Parathyroid adenoma (tissue), 2 donors: Measurements from ENCODE around the gene CRYBA2.

Source experiments
- H2AFZ ChIP-seq: fragments of 300-600 bp; sonication (generic); one replicate; pipeline ENCODE4 v1.7.0; 2017; ENCODE audit warnings: antibody characterized with exemption, mild to moderate bottlenecking
- H3K27ac ChIP-seq: fragments of 300-600 bp; sonication (generic); one replicate; pipeline ENCODE4 v1.7.0; 2017
- H3K27me3 ChIP-seq: fragments of 300-600 bp; sonication (generic); one replicate; pipeline ENCODE4 v1.7.0; 2017; ENCODE audit warnings: low read length; ENCODE audit not compliant: control insufficient read depth, insufficient read depth
- H3K36me3 ChIP-seq: fragments of 300-600 bp; sonication (generic); one replicate; pipeline ENCODE4 v1.7.0; 2017; ENCODE audit warnings: low read length; ENCODE audit not compliant: control insufficient read depth, insufficient read depth
- H3K4me1 ChIP-seq: fragments of 300-600 bp; sonication (generic); one replicate; pipeline ENCODE4 v1.7.0; 2017; ENCODE audit warnings: control low read depth
- H3K4me2 ChIP-seq: fragments of 300-600 bp; sonication (generic); one replicate; pipeline ENCODE4 v1.7.0; 2017; ENCODE audit warnings: low read length
- H3K4me3 ChIP-seq: fragments of 300-600 bp; sonication (generic); one replicate; pipeline ENCODE4 v1.7.0; 2017; ENCODE audit warnings: low read depth, low read length
- H3K79me2 ChIP-seq: fragments of 300-600 bp; sonication (generic); one replicate; pipeline ENCODE4 v1.7.0; 2017; ENCODE audit warnings: control low read depth
- H3K9ac ChIP-seq: fragments of 300-600 bp; sonication (generic); one replicate; pipeline ENCODE4 v1.7.0; 2017; ENCODE audit warnings: mild to moderate bottlenecking
- H3K9me3 ChIP-seq: fragments of 300-600 bp; sonication (generic); one replicate; pipeline ENCODE4 v1.7.0; 2017; ENCODE audit warnings: low read length; ENCODE audit not compliant: control insufficient read depth
- TF ChIP-seq, protein P1 (sequence below): fragments of 300-600 bp; sonication (generic); IDR thresholded peaks from one replicate; pipeline ENCODE4 v1.7.0; 2017; ENCODE audit warnings: antibody characterized with exemption, mild to moderate bottlenecking
- donor health status: primary hyperparathyroidism.

Gene CRYBA2

DNA sequence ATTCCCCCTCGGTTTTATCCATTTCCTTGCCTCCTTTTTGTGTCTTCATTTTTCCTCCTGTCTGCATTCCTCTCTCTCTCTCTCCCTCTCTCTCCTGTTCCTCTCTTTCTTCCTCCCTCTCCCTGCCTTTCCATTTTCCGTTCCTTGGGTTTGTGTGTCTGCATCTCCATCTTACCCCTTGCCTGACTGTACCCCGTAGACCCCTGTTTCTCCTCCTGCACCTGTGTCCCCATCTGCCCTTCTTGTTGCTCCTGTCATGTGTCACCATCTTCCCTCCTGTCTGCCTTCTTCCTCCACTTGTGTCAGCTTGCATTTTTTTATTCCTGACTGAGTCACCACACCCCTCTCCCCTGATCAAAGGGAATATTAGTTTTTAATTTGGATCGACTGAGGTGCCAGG lies 32.0 kb downstream of the CRYBA2 start:
- Histone ChIP-seq H3K9ac (no peak overlapping the region), H3K27me3 (peaks cover 9% of the 10 kb centered on the region), H3K9me3 (no peaks in the 10 kb centered on the region), H3K4me2 (no peak overlapping the region), H3K4me1 (peaks cover 20% of the 10 kb centered on the region), H3K27ac (peak overlapping the region; percentile 92), H3K36me3 (no peaks in the 10 kb centered on the region), H3K4me3 (no peak overlapping the region), H3K79me2 (peaks cover 6% of the 10 kb centered on the region), H2AFZ (no peak overlapping the region)
- TF ChIP-seq, protein P1, sequence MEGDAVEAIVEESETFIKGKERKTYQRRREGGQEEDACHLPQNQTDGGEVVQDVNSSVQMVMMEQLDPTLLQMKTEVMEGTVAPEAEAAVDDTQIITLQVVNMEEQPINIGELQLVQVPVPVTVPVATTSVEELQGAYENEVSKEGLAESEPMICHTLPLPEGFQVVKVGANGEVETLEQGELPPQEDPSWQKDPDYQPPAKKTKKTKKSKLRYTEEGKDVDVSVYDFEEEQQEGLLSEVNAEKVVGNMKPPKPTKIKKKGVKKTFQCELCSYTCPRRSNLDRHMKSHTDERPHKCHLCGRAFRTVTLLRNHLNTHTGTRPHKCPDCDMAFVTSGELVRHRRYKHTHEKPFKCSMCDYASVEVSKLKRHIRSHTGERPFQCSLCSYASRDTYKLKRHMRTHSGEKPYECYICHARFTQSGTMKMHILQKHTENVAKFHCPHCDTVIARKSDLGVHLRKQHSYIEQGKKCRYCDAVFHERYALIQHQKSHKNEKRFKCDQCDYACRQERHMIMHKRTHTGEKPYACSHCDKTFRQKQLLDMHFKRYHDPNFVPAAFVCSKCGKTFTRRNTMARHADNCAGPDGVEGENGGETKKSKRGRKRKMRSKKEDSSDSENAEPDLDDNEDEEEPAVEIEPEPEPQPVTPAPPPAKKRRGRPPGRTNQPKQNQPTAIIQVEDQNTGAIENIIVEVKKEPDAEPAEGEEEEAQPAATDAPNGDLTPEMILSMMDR = no peak

DNA sequence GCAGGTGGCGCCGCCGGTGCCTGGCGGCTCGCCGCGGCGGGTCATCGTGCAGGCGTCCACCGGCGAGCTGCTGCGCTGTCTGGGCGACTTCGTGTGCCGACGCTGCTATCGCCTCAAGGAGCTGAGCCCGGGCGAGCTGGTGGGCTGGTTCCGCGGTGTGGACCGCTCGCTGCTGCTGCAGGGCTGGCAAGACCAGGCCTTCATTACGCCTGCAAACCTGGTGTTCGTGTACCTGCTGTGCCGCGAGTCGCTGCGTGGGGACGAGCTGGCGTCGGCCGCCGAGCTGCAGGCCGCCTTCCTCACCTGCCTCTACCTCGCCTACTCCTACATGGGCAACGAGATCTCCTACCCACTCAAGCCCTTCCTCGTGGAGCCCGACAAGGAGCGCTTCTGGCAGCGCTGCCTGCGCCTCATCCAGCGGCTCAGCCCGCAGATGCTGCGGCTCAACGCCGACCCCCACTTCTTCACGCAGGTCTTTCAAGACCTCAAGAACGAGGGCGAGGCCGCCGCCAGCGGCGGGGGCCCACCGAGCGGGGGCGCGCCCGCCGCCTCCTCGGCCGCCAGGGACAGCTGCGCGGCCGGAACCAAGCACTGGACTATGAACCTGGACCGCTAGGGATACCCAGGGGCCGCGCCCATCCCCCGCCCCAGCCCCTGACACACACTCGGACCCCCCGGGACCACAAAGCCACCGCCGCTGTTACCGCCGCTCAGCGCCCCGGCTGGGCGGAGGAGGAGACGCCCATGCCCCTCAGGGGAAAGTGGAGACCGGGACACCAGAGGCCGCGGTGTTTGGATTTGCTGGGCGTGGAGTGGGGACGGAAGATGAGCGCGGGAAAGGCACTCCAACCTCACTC lies 32.7 kb downstream of the CRYBA2 start:
- Histone ChIP-seq H3K27me3 (peaks cover 9% of the 10 kb centered on the region), H3K27ac (peak overlapping the region; percentile 92), H3K4me1 (peaks cover 20% of the 10 kb centered on the region), H3K4me2 (no peak overlapping the region), H3K9ac (no peak overlapping the region), H3K4me3 (no peak overlapping the region), H3K9me3 (no peaks in the 10 kb centered on the region), H3K36me3 (no peaks in the 10 kb centered on the region), H3K79me2 (peaks cover 6% of the 10 kb centered on the region), H2AFZ (peak overlapping the region; percentile 79)
- TF ChIP-seq, protein P1 = no peak

DNA sequence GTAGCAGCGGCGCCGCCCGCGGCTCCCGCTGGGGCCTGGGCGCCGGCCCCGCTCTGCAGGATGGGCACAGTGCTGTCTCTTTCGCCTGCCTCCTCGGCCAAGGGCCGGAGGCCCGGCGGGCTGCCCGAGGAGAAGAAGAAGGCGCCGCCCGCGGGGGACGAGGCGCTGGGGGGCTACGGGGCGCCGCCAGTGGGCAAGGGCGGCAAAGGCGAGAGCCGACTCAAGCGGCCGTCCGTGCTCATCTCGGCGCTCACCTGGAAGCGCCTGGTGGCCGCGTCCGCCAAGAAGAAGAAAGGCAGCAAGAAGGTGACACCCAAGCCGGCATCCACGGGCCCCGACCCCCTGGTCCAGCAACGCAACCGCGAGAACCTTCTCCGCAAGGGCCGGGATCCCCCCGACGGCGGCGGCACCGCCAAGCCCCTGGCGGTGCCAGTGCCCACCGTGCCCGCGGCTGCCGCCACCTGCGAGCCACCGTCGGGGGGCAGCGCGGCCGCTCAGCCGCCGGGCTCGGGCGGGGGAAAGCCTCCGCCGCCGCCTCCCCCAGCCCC lies 33.4 kb downstream of the CRYBA2 start:
- Histone ChIP-seq H2AFZ (peak overlapping the region; percentile 97), H3K4me1 (peaks cover 23% of the 10 kb centered on the region), H3K4me3 (no peak overlapping the region), H3K36me3 (no peaks in the 10 kb centered on the region), H3K9ac (peak overlapping the region; percentile 83), H3K27ac (peak overlapping the region; percentile 92), H3K4me2 (peak overlapping the region; percentile 51), H3K79me2 (peaks cover 6% of the 10 kb centered on the region), H3K9me3 (no peaks in the 10 kb centered on the region), H3K27me3 (peaks cover 9% of the 10 kb centered on the region)
- TF ChIP-seq, protein P1 = no peak

DNA sequence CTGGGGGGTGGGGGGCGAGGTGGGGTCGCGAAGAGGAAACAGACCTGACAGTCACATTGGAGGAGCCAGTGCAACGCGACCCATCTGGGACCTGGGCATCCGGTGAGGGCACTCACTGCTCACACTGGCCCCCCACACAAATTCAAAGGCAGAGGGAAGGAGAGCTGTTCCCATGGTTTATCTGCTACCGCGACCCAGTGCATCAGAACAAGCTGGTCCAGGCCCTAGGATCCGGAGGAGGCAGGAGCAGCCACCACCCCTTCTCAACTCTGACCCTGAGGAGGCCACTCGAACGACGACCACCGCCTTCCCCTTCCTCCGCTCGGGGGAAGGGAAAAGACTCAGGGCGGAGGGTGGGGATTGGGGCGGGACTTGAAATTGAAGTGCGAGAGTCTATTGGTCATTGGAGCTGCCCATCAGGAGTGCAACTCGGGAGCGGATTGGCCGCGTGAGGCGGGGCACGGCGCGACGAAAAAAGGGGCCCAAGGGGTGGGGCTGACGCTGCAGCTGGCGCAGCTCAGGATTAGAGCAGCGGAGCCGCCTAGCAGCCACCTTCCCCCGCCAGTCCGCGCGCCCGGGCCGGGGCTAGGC lies 34.0 kb downstream of the CRYBA2 start, which contains the start of gene CDK5R2:
TSS of gene CDK5R2 (plus strand) at position 526 of the 591 bp plus-strand sequence. CDS start 155 bp downstream, outside the sequence.
- H3K4me2 ChIP-seq = peak within 1 kb of the TSS; percentile 51
- TF ChIP-seq, protein P1 = no peak
- H3K79me2 ChIP-seq = peaks cover 6% of the 10 kb centered on the region
- H3K9me3 ChIP-seq = no peaks in the 10 kb centered on the region
- no peaks in the 10 kb centered on the region for H3K36me3 ChIP-seq
- peak within 1 kb of the TSS; percentile 83 for H3K9ac ChIP-seq
- H3K27ac ChIP-seq = peak within 1 kb of the TSS; percentile 92
- peaks cover 26% of the 10 kb centered on the region for H3K4me1 ChIP-seq
- H2AFZ ChIP-seq = peak within 1 kb of the TSS; percentile 97
- H3K27me3 ChIP-seq = peaks cover 9% of the 10 kb centered on the region
- H3K4me3 ChIP-seq = peak within 1 kb of the TSS; percentile 9
